Measurements from ENCODE around the gene SCAI. TPM values are rescaled to one million over a fixed set of nuclear protein-coding genes. Genes with fewer than 3 reads are reported as not detected.

Gene SCAI
- total and polyA plus RNA-seq, 2 of the 4 experiments (the other 2 are of a cell fraction): 3.6 to 14.5 TPM

DNA sequence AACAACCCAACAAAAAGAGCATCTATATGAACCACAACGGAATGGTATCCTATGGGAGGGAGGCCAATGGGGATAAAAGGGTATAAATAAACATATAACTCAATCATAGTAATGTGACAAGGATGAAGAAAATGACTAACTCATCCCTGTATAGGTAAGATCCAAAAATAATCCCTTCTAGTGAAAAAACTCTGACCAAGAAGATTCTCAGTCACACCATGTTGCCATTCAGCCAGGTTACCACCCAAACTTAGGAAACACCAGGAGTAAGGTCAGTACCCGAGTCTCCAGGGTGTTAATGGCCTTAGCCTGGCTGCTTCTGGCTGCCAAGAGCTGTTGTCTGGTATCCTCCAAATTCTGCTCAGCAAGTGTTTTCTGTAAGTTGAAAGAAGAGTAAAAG, 235.2 kb downstream of the SCAI start:
- no peak overlapping the region for H2AK5ac ChIP-seq (ENCODE audit: low read depth, low read length)
- no peak overlapping the region for H3K9ac ChIP-seq (ENCODE audit: low read depth, low read length)
- no peaks in the 10 kb centered on the region for H3K9me3 ChIP-seq (ENCODE audit: control insufficient read depth, insufficient read depth, low read length)
- no peaks in the 10 kb centered on the region for H3K27me3 ChIP-seq (ENCODE audit: control insufficient read depth, insufficient read depth, low read length)
- no peak overlapping the region for H3K27ac ChIP-seq (ENCODE audit: insufficient read depth, low read length)
- no peak for TF ChIP-seq FOS (IDR thresholded peaks at IDR 0.05; ENCODE audit: low read depth, low read length)
- no peak for TF ChIP-seq MAFK (IDR thresholded peaks at IDR 0.05; ENCODE audit: low read depth, low read length)
- TF ChIP-seq BHLHE40 (IDR thresholded peaks at IDR 0.05; ENCODE audit: low read depth, low read length): no peak
- TF ChIP-seq, protein P1, sequence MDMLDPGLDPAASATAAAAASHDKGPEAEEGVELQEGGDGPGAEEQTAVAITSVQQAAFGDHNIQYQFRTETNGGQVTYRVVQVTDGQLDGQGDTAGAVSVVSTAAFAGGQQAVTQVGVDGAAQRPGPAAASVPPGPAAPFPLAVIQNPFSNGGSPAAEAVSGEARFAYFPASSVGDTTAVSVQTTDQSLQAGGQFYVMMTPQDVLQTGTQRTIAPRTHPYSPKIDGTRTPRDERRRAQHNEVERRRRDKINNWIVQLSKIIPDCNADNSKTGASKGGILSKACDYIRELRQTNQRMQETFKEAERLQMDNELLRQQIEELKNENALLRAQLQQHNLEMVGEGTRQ (IDR thresholded peaks at IDR 0.05; ENCODE audit: low read depth, low read length): no peak
- no peak for TF ChIP-seq NFE2L2 (IDR thresholded peaks at IDR 0.05; ENCODE audit: low read depth, low read length)
- no peak for TF ChIP-seq RFX5 (IDR thresholded peaks at IDR 0.05; ENCODE audit: low read depth, low read length)
- TF ChIP-seq SMC3 (IDR thresholded peaks at IDR 0.05; ENCODE audit: low read depth, low read length): no peak
- intact Hi-C loops (cut with micrococcal nuclease): no loop called here
- 0 out of 4 replicates have a peak, but pooled peaks cover 0 to 3% of the 10 kb centered on the region in 2 experiments for H3K79me1 ChIP-seq (ENCODE audit: low read depth in 1 of 2, low read length in 2 of 2)
- H3K14ac ChIP-seq (replicated peaks; ENCODE audit: low read depth, low read length): no peak overlapping the region
- no peak overlapping the region for H2AFZ ChIP-seq (replicated peaks; ENCODE audit: low read length, poor library complexity)
- ChIA-PET CTCF (no interaction called here), POLR2A (ENCODE audit: unreplicated experiment) (no interaction called here)
- no peaks in the 10 kb centered on the region for H3K4me1 ChIP-seq (ENCODE audit: control insufficient read depth, insufficient read depth, low read length)
- no peak overlapping the region for H3K56ac ChIP-seq (ENCODE audit: extremely low read depth, insufficient read depth, low read length)
- in situ Hi-C loops (cut with MboI; ENCODE audit: low sequenced_read_pairs): loop anchor here (25.0 kb wide), 1 partner anchor 454 kb away; no protein-coding TSS in a partner anchor
- H2BK15ac ChIP-seq (ENCODE audit: low read depth, low read length): no peak overlapping the region
- BruUV-seq (replicated peaks): no TSS peak
- H2AK9ac ChIP-seq (replicated peaks; ENCODE audit: low read depth, low read length, poor library complexity): no peak overlapping the region
- no peak overlapping the region for H3K4me2 ChIP-seq (ENCODE audit: low read depth, low read length)
- H4K91ac ChIP-seq (ENCODE audit: insufficient read depth, low read depth, low read length): no peak overlapping the region
- dilution Hi-C loops (cut with HindIII; ENCODE audit: low sequenced_read_pairs, unreplicated experiment): no loop called here
- peaks cover 6% of the 10 kb centered on the region; the same call in 1 of the 2 replicates for H3K9me1 ChIP-seq (ENCODE audit: insufficient read depth, low read length)
- no peak overlapping the region for H4K8ac ChIP-seq (ENCODE audit: low read depth in 2 of 2, low read length in 2 of 2)
- H3K4me3 ChIP-seq (ENCODE audit: insufficient read depth, low read depth, low read length): no peak overlapping the region
- no CpG with 5 or more reads among the region's 2 CpGs for WGBS, 2 experiments (ENCODE audit: extremely low coverage in 2 of 2, insufficient read length in 1 of 2)
- no peak overlapping the region for H2BK120ac ChIP-seq (ENCODE audit: low read depth, low read length)
- ATAC-seq (ENCODE audit: low read depth) (no peak), DNase-seq (no peak)
- H3K18ac ChIP-seq (ENCODE audit: low read depth, low read length): no peak overlapping the region
- no peak overlapping the region for H4K5ac ChIP-seq (ENCODE audit: low read depth, low read length)
- no peak overlapping the region for H2BK20ac ChIP-seq (ENCODE audit: low read depth, low read length)
- H2BK5ac ChIP-seq (ENCODE audit: low read depth, low read length, poor library complexity, severe bottlenecking): no peak overlapping the region
- no peaks in the 10 kb centered on the region for H4K20me1 ChIP-seq (ENCODE audit: insufficient read depth, low read length)
- no peak overlapping the region for H3K4ac ChIP-seq (ENCODE audit: low read depth, low read length)
- no peak overlapping the region for H3K23ac ChIP-seq (ENCODE audit: low read depth, low read length)
- peaks cover 31% of the 10 kb centered on the region for H3K36me3 ChIP-seq (ENCODE audit: control insufficient read depth, insufficient read depth, low read length)
